ENCODE results near the gene ARID5B.

DNA sequence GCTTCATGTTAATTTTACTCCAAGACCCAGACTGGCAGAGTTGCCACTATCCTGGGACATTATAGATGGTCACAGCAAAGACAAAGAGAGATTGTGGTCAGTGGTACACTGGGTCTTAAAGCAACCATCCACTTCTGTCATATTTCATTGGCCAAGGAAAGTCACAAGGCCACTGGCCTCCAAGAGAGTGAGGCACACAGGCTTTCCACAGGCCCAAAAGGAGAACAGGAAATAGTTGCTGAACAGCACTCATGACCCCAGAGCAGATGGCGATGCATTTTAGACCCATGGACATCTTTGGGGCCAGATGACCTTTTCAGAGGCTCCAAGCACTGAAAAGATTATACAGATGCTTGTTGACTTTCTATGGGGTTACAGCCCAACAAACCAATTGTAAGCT lies 97.4 kb downstream of the ARID5B start:
- no peak for TF ChIP-seq POLR2AphosphoS5 (IDR thresholded peaks at IDR 0.05; ENCODE audit: insufficient read depth, low read depth, low read length)
- TF ChIP-seq, protein P1, sequence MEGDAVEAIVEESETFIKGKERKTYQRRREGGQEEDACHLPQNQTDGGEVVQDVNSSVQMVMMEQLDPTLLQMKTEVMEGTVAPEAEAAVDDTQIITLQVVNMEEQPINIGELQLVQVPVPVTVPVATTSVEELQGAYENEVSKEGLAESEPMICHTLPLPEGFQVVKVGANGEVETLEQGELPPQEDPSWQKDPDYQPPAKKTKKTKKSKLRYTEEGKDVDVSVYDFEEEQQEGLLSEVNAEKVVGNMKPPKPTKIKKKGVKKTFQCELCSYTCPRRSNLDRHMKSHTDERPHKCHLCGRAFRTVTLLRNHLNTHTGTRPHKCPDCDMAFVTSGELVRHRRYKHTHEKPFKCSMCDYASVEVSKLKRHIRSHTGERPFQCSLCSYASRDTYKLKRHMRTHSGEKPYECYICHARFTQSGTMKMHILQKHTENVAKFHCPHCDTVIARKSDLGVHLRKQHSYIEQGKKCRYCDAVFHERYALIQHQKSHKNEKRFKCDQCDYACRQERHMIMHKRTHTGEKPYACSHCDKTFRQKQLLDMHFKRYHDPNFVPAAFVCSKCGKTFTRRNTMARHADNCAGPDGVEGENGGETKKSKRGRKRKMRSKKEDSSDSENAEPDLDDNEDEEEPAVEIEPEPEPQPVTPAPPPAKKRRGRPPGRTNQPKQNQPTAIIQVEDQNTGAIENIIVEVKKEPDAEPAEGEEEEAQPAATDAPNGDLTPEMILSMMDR (IDR thresholded peaks at IDR 0.05; ENCODE audit: extremely low read depth in 1 of 2, insufficient read depth in 1 of 2, low read depth in 1 of 2, low read length in 2 of 2): no peak
- no peak for TF ChIP-seq GATA2 (IDR thresholded peaks at IDR 0.05; ENCODE audit: insufficient read depth, insufficient read length, low read depth, low read length)

Measured in endothelial cell of umbilical vein (primary cell).